Measurements from ENCODE around the gene VWA8.

The VWA8 gene

GRCh38 chr13:41549491-41549890 lies 411.4 kb downstream of the VWA8 start:
- Histone ChIP-seq H3K4me2 (no peak overlapping the region), H3K9ac (no peak overlapping the region), H3K36me3 (ENCODE audit: insufficient read depth) (no peaks in the 10 kb centered on the region), H3K27ac (no peak overlapping the region), H2AFZ (ENCODE audit: low read depth) (no peak overlapping the region), H3K4me1 (ENCODE audit: low read depth, poor library complexity, severe bottlenecking) (no peaks in the 10 kb centered on the region), H4K20me1 (ENCODE audit: insufficient read depth) (no peaks in the 10 kb centered on the region), H3K4me3 (IDR thresholded peaks at IDR 0.05; ENCODE audit: insufficient read depth, low read depth, low read length) (no peak overlapping the region), H3K27me3 (ENCODE audit: insufficient read depth, low read depth) (no peaks in the 10 kb centered on the region), H3K79me2 (ENCODE audit: insufficient read depth, low read depth) (no peaks in the 10 kb centered on the region)
- TF ChIP-seq CTCF (conservative IDR thresholded peaks at IDR 0.05; ENCODE audit: low read depth, low read length), result no peak

DNA sequence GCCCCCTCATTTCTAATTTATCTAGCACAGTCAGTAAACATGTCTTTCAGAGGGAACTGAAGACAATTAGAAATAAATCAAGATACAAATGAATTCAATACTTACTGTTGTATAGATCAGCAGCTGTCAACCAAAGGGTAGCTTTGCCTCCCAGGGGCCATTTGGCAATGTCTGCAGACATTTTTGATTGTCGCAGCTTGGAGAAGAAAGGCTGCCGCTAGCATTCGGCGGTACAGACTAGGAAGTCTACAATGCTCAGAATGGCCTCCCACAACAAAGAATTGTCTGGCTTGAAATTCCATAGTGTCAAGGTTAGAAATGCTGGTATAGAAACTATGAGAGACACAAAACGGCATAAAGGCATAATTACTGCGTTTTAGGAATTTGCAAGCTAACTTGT lies 412.0 kb downstream of the VWA8 start:
- Histone ChIP-seq H3K27me3 (ENCODE audit: insufficient read depth, low read depth) (no peaks in the 10 kb centered on the region), H2AFZ (ENCODE audit: low read depth) (no peak overlapping the region), H3K79me2 (ENCODE audit: insufficient read depth, low read depth) (no peaks in the 10 kb centered on the region), H3K27ac (no peak overlapping the region), H3K4me3 (IDR thresholded peaks at IDR 0.05; ENCODE audit: insufficient read depth, low read depth, low read length) (no peak overlapping the region), H3K36me3 (ENCODE audit: insufficient read depth) (no peaks in the 10 kb centered on the region), H3K4me1 (ENCODE audit: low read depth, poor library complexity, severe bottlenecking) (no peaks in the 10 kb centered on the region), H3K4me2 (no peak overlapping the region), H4K20me1 (ENCODE audit: insufficient read depth) (no peaks in the 10 kb centered on the region), H3K9ac (no peak overlapping the region)
- no peak for TF ChIP-seq CTCF (conservative IDR thresholded peaks at IDR 0.05; ENCODE audit: low read depth, low read length)

GRCh38 chr13:41548031-41548430 lies 412.9 kb downstream of the VWA8 start:
- Histone ChIP-seq H3K4me2 (no peak overlapping the region), H3K36me3 (ENCODE audit: insufficient read depth) (no peaks in the 10 kb centered on the region), H3K9ac (no peak overlapping the region), H3K4me3 (IDR thresholded peaks at IDR 0.05; ENCODE audit: insufficient read depth, low read depth, low read length) (no peak overlapping the region), H3K4me1 (ENCODE audit: low read depth, poor library complexity, severe bottlenecking) (no peaks in the 10 kb centered on the region), H3K27ac (no peak overlapping the region), H4K20me1 (ENCODE audit: insufficient read depth) (no peaks in the 10 kb centered on the region), H2AFZ (ENCODE audit: low read depth) (no peak overlapping the region), H3K27me3 (ENCODE audit: insufficient read depth, low read depth) (no peaks in the 10 kb centered on the region), H3K79me2 (ENCODE audit: insufficient read depth, low read depth) (no peaks in the 10 kb centered on the region)
- TF ChIP-seq CTCF (conservative IDR thresholded peaks at IDR 0.05; ENCODE audit: low read depth, low read length), result no peak

DNA sequence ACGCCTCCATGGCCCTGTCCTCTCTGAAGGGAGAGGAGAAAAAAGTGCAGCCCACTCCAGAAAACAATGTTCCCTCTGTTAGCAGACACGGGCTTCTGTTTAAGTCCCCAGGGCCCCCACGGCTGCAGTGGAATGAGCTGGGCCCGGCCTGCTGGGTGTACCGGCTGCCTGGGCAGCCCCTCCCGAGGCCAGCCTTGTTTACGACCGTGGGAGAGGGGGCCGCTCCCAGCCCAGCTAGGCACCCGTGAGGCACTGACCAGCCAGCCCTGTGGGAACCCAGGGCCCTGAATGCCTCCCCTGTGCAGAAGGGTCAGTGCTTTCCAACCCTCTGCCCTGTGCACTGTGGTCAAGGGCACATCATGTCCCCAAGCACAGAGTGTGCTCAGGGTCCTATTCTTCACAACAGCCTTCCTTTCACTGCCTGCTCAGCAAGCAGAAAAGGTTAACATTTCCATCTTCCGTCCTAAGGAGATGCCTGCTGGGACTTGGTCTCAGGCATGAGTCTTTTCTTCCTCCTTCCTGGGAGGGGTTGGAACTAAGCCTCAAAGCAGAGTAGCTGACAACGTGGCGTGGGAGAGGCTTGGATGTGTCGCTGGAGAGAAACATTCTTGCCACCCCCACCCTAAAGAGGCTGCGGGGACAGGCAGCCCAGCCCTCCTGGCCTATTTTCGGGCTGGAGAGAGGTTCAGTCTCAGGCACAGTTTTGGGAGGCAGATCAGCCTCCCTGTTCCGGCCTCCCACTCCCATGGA lies 413.5 kb downstream of the VWA8 start:
- Histone ChIP-seq H3K9ac (no peak overlapping the region), H3K27ac (no peak overlapping the region), H3K36me3 (ENCODE audit: insufficient read depth) (no peaks in the 10 kb centered on the region), H3K4me3 (IDR thresholded peaks at IDR 0.05; ENCODE audit: insufficient read depth, low read depth, low read length) (no peak overlapping the region), H3K27me3 (ENCODE audit: insufficient read depth, low read depth) (no peaks in the 10 kb centered on the region), H4K20me1 (ENCODE audit: insufficient read depth) (no peaks in the 10 kb centered on the region), H2AFZ (ENCODE audit: low read depth) (no peak overlapping the region), H3K4me2 (no peak overlapping the region), H3K4me1 (ENCODE audit: low read depth, poor library complexity, severe bottlenecking) (no peaks in the 10 kb centered on the region), H3K79me2 (ENCODE audit: insufficient read depth, low read depth) (no peaks in the 10 kb centered on the region)
- TF ChIP-seq CTCF (conservative IDR thresholded peaks at IDR 0.05; ENCODE audit: low read depth, low read length), result no peak

All from KMS-11 (cell line).